Hepatic stellate cell (primary cell): Measurements from ENCODE around the gene SLC22A1.

Experiments
- DNase-seq: peaks from one replicate; pipeline ENCODE4 v3.0.0; 2011; ENCODE audit warnings: low spot score

The SLC22A1 gene

GRCh38 chr6:160174681-160175080 is 53.1 kb downstream of the SLC22A1 start:
- DNase-seq = no peak

- DNase-seq = no peak
These were observed 55.6 kb downstream of the SLC22A1 start for GRCh38 chr6:160177220-160177619.

GRCh38 chr6:160178271-160178670 is 56.7 kb downstream of the SLC22A1 start:
- no peak for DNase-seq

GRCh38 chr6:160180706-160181105 is 59.1 kb downstream of the SLC22A1 start:
- DNase-seq = no peak

- no peak for DNase-seq
These were observed 67.2 kb downstream of the SLC22A1 start for GRCh38 chr6:160188773-160189172.

- no peak for DNase-seq
These were observed 68.5 kb downstream of the SLC22A1 start for GRCh38 chr6:160190081-160190480.

GRCh38 chr6:160190973-160191372 is 69.4 kb downstream of the SLC22A1 start:
- DNase-seq = no peak

GRCh38 chr6:160192840-160193239 is 71.2 kb downstream of the SLC22A1 start:
- DNase-seq = no peak

- no peak for DNase-seq
These were observed 73.2 kb downstream of the SLC22A1 start for GRCh38 chr6:160194808-160195207.

GRCh38 chr6:160197662-160198061 is 76.0 kb downstream of the SLC22A1 start:
- DNase-seq = no peak

- DNase-seq = no peak
These were observed 77.1 kb downstream of the SLC22A1 start for GRCh38 chr6:160198606-160199211.

- DNase-seq = no peak
These were observed 79.4 kb downstream of the SLC22A1 start for GRCh38 chr6:160201061-160201460.

GRCh38 chr6:160202411-160202810 is 80.8 kb downstream of the SLC22A1 start:
- DNase-seq = no peak

GRCh38 chr6:160203076-160203475 is 81.5 kb downstream of the SLC22A1 start:
- no peak for DNase-seq

GRCh38 chr6:160203522-160203921 is 81.9 kb downstream of the SLC22A1 start:
- no peak for DNase-seq

- DNase-seq = no peak
These were observed 82.3 kb downstream of the SLC22A1 start for GRCh38 chr6:160203953-160204352.

- DNase-seq = no peak
These were observed 83.1 kb downstream of the SLC22A1 start for GRCh38 chr6:160204710-160205109.

- DNase-seq = no peak
These were observed 86.0 kb downstream of the SLC22A1 start for GRCh38 chr6:160207618-160208017.
